ENCODE measurements around the gene PTGDS.

Gene PTGDS

DNA sequence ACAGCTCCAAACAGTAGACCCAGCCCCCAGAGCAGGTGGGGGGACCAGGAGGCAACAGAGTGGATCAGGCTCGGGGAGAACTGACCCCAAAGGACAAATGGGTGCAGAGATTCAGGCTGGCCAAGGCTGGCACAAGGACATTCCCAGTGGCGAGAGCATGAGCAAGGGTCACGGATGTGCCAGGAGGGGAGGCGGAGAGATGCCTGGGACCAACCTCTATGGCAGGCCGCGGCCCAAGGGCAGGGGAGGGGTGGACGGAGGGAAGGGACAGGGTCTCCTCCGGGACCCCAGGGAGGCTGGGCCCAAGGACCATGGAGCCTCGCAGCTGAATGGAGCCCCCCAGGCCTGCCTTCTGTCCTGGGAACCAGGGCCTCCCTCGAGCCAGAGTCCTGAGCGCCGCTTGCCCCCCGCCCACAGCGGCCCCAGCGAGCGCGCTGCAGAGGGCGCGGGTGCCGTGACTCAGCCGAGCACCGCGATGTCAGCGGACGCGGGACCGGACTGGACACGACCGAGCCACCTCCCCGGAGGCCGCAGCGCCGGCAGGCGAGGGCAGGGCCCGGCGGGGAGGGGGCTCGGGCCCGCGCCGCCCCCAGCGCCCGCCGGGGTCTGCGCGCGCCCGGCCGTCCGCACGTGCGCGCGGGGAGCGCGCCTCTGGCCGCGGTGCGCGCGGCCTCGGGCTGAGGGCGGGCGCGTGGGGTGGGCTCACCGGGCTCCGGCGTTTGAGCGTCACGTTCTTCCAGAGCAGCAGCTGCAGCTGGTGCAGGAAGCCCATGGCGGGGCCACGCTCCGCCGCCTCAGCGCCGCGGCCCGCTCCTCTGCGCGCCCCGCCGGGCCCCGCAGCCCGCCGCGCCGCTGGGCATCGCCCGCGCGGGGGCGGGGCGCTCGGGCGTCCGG lies 50.3 kb downstream of the PTGDS start, which contains the start of gene ABCA2:
ABCA2 (minus strand) TSS at position 869 of the 894 bp plus-strand sequence; CDS start at position 772, 97 bp downstream.
- POLR2A ChIA-PET: interaction anchor here (1.1 to 1.7 kb wide), 3 partner anchors 35 to 237 kb away, joined by 3 to 8 read pairs (median 4); partner anchors contain the start of gene TMEM141
- DNase-seq (ENCODE audit: extremely low spot score): peak; percentile 33
- CTCF ChIA-PET: interaction anchor here (1.7 to 2.7 kb wide), 5 partner anchors 35 to 186 kb away, joined by 4 to 23 read pairs (median 11); partner anchors contain the start of genes AJM1, PAXX and SAPCD2
- no peak for TF ChIP-seq FOXA1 (IDR thresholded peaks at IDR 0.05)
- TF ChIP-seq FOXK2 (IDR thresholded peaks at IDR 0.05): no peak
- TF ChIP-seq SP1 (IDR thresholded peaks at IDR 0.05): no peak
- TF ChIP-seq BHLHE40 (IDR thresholded peaks at IDR 0.05; ENCODE audit: borderline replicate concordance): no peak
- TF ChIP-seq TARDBP (IDR thresholded peaks at IDR 0.05): no peak
- no peak for TF ChIP-seq ZNF384 (IDR thresholded peaks at IDR 0.05)
- no peak for TF ChIP-seq HDGF (IDR thresholded peaks at IDR 0.05; ENCODE audit: borderline replicate concordance)
- no peak for TF ChIP-seq NFRKB (IDR thresholded peaks at IDR 0.05)
- TF ChIP-seq, protein P1, sequence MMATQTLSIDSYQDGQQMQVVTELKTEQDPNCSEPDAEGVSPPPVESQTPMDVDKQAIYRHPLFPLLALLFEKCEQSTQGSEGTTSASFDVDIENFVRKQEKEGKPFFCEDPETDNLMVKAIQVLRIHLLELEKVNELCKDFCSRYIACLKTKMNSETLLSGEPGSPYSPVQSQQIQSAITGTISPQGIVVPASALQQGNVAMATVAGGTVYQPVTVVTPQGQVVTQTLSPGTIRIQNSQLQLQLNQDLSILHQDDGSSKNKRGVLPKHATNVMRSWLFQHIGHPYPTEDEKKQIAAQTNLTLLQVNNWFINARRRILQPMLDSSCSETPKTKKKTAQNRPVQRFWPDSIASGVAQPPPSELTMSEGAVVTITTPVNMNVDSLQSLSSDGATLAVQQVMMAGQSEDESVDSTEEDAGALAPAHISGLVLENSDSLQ (IDR thresholded peaks at IDR 0.05): no peak
- TF ChIP-seq LEF1 (IDR thresholded peaks at IDR 0.05; ENCODE audit: borderline replicate concordance): no peak
- no peak for TF ChIP-seq ELF4 (IDR thresholded peaks at IDR 0.05)
- TF ChIP-seq ARNT (IDR thresholded peaks at IDR 0.05): no peak

DNA sequence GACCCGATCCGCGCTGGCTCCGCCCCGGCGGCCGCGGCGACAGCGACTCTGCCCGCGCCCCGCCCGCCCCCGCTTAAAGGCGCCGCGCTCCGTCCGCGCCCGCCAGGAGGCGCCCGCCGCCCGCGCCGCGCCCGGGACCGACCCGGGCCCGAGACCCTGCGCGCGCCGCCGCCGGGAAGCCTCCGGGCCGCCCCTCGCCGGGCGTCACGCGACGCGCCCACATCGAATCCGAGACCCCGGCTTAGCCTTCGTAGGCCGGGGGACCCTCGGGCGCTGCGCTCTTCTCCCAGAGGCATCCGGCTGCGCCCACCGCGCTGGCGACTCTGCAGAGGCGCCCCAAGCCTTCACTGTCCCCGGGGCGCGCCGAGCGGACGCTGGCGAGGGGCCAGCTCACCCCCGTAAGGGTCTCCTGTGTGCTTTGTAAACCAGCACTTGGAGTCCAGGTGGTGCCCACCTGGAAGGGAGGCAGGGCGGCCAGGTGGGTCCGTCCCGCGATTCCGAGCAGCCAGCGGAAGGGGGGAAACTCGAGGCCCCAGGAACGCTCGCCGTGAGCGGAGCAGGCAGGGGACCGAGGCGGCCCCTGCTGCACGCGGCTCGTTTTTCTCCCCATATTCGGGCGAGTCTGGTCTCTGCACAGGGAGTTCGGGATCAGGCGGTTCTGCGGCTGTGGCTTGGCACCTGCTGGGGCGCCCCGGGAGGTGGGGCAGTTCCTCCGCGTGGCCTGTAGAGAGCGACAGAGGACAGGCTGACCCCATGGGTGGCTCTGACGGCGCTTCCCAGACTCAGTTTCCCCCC lies 51.2 kb downstream of the PTGDS start:
- TF ChIP-seq ARNT (IDR thresholded peaks at IDR 0.05) (no peak), HDGF (IDR thresholded peaks at IDR 0.05; ENCODE audit: borderline replicate concordance) (no peak), SUZ12 (IDR thresholded peaks at IDR 0.05) (no peak), L3MBTL2 (conservative IDR thresholded peaks at IDR 0.05) (no peak; the same call in 1 of the 2 replicates), NFRKB (IDR thresholded peaks at IDR 0.05) (no peak), CTBP1 (IDR thresholded peaks at IDR 0.05; ENCODE audit: borderline replicate concordance) (no peak), BHLHE40 (IDR thresholded peaks at IDR 0.05; ENCODE audit: borderline replicate concordance) (no peak), TARDBP (IDR thresholded peaks at IDR 0.05) (no peak), FOXM1 (IDR thresholded peaks at IDR 0.05; ENCODE audit: borderline replicate concordance) (no peak), ZNF384 (IDR thresholded peaks at IDR 0.05) (no peak), ELF4 (IDR thresholded peaks at IDR 0.05) (no peak), FOXA1 (IDR thresholded peaks at IDR 0.05) (no peak), FOXK2 (IDR thresholded peaks at IDR 0.05) (no peak)
- TF ChIP-seq, protein P1 (IDR thresholded peaks at IDR 0.05): no peak
- CTCF ChIA-PET: interaction anchor here (0.9 to 2.7 kb wide), 22 partner anchors 8 to 241 kb away, joined by 3 to 23 read pairs (median 5); partner anchors contain the start of genes AJM1, PAXX and SAPCD2
- peak; percentile 85 for DNase-seq (ENCODE audit: extremely low spot score)
- POLR2A ChIA-PET: interaction anchor here (1.1 to 1.4 kb wide), 2 partner anchors 101 to 238 kb away, joined by 3 to 5 read pairs; partner anchors contain the start of gene TMEM141

DNA sequence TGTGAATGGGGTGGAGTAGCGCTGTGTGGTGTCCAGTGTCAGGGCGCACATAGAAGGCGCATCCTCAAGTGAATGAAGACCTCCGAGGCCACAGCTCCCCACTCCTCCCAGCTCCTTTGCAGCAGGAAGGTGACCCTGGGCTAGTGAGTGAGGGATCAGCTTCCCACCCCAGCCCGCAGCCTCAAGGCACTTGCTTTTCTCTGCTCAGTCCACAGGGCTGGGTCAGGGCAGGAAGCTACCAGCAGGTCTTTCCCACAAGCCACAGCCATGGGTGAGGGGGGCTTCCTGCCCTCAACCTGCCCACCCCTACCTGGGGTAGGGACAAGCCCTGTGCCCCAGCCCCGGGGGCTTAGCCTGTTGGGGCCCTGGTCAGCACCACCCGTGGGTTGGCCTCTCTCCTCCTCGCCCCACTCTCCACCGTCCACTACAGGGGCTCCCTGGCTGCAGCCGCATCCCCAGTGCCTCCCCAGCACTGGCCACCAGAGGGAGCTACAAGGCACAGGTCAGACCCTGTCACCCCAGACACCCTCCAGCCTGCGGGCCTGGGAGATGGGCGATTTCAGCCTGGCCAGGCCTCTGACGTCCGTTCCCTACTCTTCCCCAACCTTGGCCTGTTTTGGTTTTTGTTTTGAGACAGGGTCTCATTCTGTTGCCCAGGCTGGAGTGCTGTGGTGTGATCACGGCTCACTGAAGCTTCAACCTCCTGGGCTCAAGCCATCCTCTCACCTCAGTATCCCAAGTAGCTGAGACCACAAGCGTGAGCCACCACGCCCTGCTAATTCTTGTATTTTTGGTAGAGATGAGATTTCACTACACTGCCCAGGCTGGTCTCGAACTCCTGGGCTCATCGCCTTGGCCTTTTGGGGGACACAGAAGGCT lies 52.0 kb downstream of the PTGDS start:
- ChIA-PET CTCF (interaction anchor here (0.6 to 2.7 kb wide), 34 partner anchors 9 to 266 kb away, joined by 3 to 23 read pairs (median 4); partner anchors contain the start of genes AJM1, MAN1B1, PAXX and SAPCD2), POLR2A (interaction anchor here (0.9 to 1.7 kb wide), 4 partner anchors 15 to 239 kb away, joined by 3 to 5 read pairs (median 4); partner anchors contain the start of gene TMEM141)
- peak; percentile 75 for DNase-seq (ENCODE audit: extremely low spot score)
- TF ChIP-seq, protein P1 (IDR thresholded peaks at IDR 0.05): no peak
- no peak for TF ChIP-seq SUZ12 (IDR thresholded peaks at IDR 0.05)
- TF ChIP-seq ARNT (IDR thresholded peaks at IDR 0.05): no peak
- TF ChIP-seq ZNF384 (IDR thresholded peaks at IDR 0.05): no peak
- TF ChIP-seq ELF4 (IDR thresholded peaks at IDR 0.05): no peak
- no peak for TF ChIP-seq SP1 (IDR thresholded peaks at IDR 0.05)
- no peak for TF ChIP-seq FOXA1 (IDR thresholded peaks at IDR 0.05)
- TF ChIP-seq NFRKB (IDR thresholded peaks at IDR 0.05): no peak
- no peak for TF ChIP-seq BHLHE40 (IDR thresholded peaks at IDR 0.05; ENCODE audit: borderline replicate concordance)
- no peak for TF ChIP-seq FOXK2 (IDR thresholded peaks at IDR 0.05)
- TF ChIP-seq HDGF (IDR thresholded peaks at IDR 0.05; ENCODE audit: borderline replicate concordance): no peak
- no peak for TF ChIP-seq FOXM1 (IDR thresholded peaks at IDR 0.05; ENCODE audit: borderline replicate concordance)
- no peak for TF ChIP-seq L3MBTL2 (conservative IDR thresholded peaks at IDR 0.05)

DNA sequence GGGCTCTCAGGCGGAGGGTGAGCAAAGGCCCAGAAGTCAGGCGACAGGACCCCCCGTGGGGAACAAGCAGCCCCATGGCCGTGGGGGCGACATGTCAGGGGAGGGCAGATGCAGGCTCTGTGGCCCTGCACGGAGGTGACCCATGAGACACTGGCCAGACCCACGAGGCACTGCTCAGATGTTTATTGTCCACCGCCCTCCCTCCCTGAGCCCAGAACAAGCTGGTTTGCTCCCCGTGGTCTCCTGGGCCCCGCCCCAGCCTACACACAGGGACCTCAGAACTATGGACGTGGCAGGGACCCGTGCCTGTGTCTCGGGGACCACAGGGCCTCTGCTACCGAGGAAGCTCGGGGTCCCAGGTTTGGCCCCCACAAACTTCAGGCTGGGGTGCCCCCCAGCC lies 52.7 kb downstream of the PTGDS start:
- no peak for DNase-seq (ENCODE audit: extremely low spot score)
- TF ChIP-seq SP1 (IDR thresholded peaks at IDR 0.05) (no peak), BHLHE40 (IDR thresholded peaks at IDR 0.05; ENCODE audit: borderline replicate concordance) (no peak), HDGF (IDR thresholded peaks at IDR 0.05; ENCODE audit: borderline replicate concordance) (no peak), FOXM1 (IDR thresholded peaks at IDR 0.05; ENCODE audit: borderline replicate concordance) (no peak)
- CTCF ChIA-PET: interaction anchor here (0.6 to 2.7 kb wide), 31 partner anchors 9 to 267 kb away, joined by 3 to 23 read pairs (median 4); partner anchors contain the start of genes AJM1, MAN1B1, PAXX and SAPCD2
- POLR2A ChIA-PET: interaction anchor here (0.9 to 1.7 kb wide), 3 partner anchors 14 to 100 kb away, joined by 4 to 5 read pairs (median 4); no protein-coding TSS in a partner anchor
